ENCODE measurements around the gene ANKRD13C.

DNA sequence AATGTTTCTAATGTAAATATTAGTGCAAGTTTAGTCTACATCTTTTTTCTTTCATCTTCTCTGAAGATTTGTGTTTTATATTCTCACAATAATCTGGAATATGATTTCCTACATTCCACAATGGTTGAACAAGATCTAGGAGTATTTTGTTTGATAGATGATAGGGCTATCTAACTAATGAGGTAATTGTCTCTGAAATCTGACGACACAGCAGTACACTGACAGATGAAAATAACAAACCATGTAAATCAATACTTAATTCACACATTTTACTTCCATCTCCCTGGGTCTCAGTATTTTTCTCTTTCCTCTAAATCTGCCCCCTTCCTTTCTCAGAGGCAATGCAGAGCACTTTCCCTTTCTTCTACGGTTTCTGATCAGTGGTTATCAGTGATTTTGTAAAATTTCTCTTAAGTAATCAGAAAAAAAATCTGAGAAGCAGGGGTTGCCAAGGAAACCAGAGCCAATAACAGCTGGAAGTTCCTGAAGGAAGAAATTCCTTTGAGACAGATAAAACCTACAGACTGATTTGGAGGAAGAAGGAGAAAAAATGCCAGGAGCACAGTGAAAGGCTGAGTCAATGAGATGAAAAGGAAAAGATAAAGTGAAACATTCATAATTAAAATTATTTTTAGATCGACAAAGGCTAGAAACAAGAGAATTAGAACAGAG lies 7.3 kb upstream of the ANKRD13C start:
- TF ChIP-seq CTCF (conservative IDR thresholded peaks at IDR 0.05; ENCODE audit: low read depth, low read length) (no peak), POLR2A (IDR thresholded peaks at IDR 0.05; ENCODE audit: low read depth, low read length) (no peak), RAD21 (IDR thresholded peaks at IDR 0.05; ENCODE audit: low read length) (no peak), RFX5 (IDR thresholded peaks at IDR 0.05; ENCODE audit: low read depth, low read length) (no peak)
- TF ChIP-seq, protein P1, sequence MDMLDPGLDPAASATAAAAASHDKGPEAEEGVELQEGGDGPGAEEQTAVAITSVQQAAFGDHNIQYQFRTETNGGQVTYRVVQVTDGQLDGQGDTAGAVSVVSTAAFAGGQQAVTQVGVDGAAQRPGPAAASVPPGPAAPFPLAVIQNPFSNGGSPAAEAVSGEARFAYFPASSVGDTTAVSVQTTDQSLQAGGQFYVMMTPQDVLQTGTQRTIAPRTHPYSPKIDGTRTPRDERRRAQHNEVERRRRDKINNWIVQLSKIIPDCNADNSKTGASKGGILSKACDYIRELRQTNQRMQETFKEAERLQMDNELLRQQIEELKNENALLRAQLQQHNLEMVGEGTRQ (IDR thresholded peaks at IDR 0.05; ENCODE audit: low read depth, low read length), result no peak
